VCaP (cell line): Measurements from ENCODE around the gene AOAH.

Source experiments
- H3K27ac ChIP-seq: fragments of 450-650 bp; 2 replicates; pipeline ENCODE4 v1.5.1; 2017
- CTCF ChIP-seq: fragments of 450-650 bp; conservative IDR thresholded peaks from 2 replicates; pipeline ENCODE4 v1.5.1; 2017; ENCODE audit warnings: mild to moderate bottlenecking, moderate library complexity

Gene AOAH

GRCh38 chr7:36526863-36527548 lies 197.3 kb downstream of the AOAH start:
- no peak overlapping the region for H3K27ac ChIP-seq
- TF ChIP-seq CTCF = no peak

- no peak overlapping the region for H3K27ac ChIP-seq
- no peak for TF ChIP-seq CTCF
Measured at GRCh38 chr7:36523371-36524101, 200.8 kb downstream of the AOAH start.

- no peak overlapping the region for H3K27ac ChIP-seq
- no peak for TF ChIP-seq CTCF
Measured at GRCh38 chr7:36522453-36523007, 201.8 kb downstream of the AOAH start.

GRCh38 chr7:36521911-36522310 lies 202.4 kb downstream of the AOAH start:
- no peak overlapping the region for H3K27ac ChIP-seq
- TF ChIP-seq CTCF = no peak

GRCh38 chr7:36521133-36521532 lies 203.2 kb downstream of the AOAH start:
- no peak overlapping the region for H3K27ac ChIP-seq
- TF ChIP-seq CTCF = no peak

GRCh38 chr7:36515847-36516246 lies 208.4 kb downstream of the AOAH start:
- H3K27ac ChIP-seq = no peak overlapping the region
- no peak for TF ChIP-seq CTCF

GRCh38 chr7:36514289-36515243 lies 209.7 kb downstream of the AOAH start:
- no peak overlapping the region for H3K27ac ChIP-seq
- TF ChIP-seq CTCF = no peak
